Body of pancreas (tissue), 4 donors: ENCODE results near the gene MAML2.

Experiments
- CTCF ChIP-seq, 7 experiments: fragments of 450-650 bp in 4 of 7; fragments of 200-600 bp in 3 of 7; sonication (generic) in 3 of 7; IDR thresholded peaks; one replicate each; pipeline ENCODE4 v1.5.1; 2016 to 2019; ENCODE audit warnings: antibody characterized with exemption in 7 of 7
- POLR2A ChIP-seq, 3 donors: fragments of 450-650 bp; IDR thresholded peaks; one replicate each; pipeline ENCODE4 v1.6.1; 2016; ENCODE audit warnings: antibody characterized with exemption in 3 of 3, mild to moderate bottlenecking in 2 of 3

GRCh38 chr11:96311120-96311568, 31.9 kb downstream of the MAML2 start:
- TF ChIP-seq POLR2A (IDR thresholded peaks at IDR 0.05) (no peak), CTCF (IDR thresholded peaks at IDR 0.05) (no peak)
